Stimulated activated naive CD8-positive, alpha-beta T cell treated with anti-CD3 and anti-CD28 coated beads, Interleukin-15, Interleukin-2, amounts not matched to agents 100 ng/mL and 50 ng/mL, for 24 hours (primary cell): Measurements from ENCODE around the gene SUMF1.
A peak's percentile ranks its signal among the peaks of the same experiment; 100 is the strongest.

ENCODE experiments used
- H3K27ac Mint-ChIP-seq: one replicate; pipeline ENCODE4 v1.8.0; 2021; ENCODE audit warnings: mild to moderate bottlenecking, mixed read lengths
- H3K27me3 Mint-ChIP-seq: one replicate; pipeline ENCODE4 v1.8.0; 2021; ENCODE audit warnings: mixed read lengths
- H3K36me3 Mint-ChIP-seq: one replicate; pipeline ENCODE4 v1.8.0; 2021; ENCODE audit warnings: low read depth, mixed read lengths
- H3K4me1 Mint-ChIP-seq: one replicate; pipeline ENCODE4 v1.8.0; 2021; ENCODE audit warnings: low read depth, mixed read lengths
- H3K4me3 Mint-ChIP-seq: one replicate; pipeline ENCODE4 v1.8.0; 2021; ENCODE audit warnings: mild to moderate bottlenecking, mixed read lengths
- H3K9me3 Mint-ChIP-seq: one replicate; pipeline ENCODE4 v1.8.0; 2021; ENCODE audit warnings: mixed read lengths

The SUMF1 gene

DNA sequence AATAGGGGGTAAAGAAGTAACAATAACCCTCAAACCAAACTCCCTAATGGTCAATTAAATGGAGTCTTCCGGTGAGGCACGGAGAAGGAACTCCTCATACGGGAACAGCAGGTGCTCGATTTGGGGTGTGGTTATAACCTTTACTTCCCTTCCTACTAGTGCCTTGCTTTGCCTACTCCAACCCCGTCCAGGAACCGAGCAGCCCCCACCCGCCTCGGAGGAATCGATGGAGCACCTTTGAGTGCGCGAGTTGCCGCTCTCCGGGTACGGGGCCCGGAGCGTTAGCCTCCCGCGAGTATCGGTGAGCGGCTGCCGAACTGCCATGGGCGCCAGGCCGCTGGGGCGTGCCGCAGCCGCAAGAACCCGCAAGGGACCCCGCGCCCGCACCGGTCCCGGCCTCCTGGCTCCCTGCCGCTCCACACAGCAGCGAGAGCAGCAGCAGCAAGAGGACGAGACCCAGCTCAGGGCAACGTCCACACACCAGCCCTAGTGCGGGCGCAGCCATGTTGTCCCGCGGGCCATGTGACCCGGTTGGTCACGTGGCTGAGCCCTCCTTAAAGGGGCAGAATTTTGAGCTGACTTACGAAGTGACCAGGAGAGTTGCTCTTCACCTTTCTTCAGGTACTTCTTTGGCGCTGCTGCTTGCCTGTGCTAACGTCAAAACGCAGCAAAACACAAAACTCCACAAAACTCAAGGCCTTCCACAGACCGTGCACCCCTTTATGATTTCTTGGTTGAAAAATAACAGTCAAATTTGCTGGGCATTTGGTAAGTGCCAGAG lies at the start of gene SUMF1:
Gene SUMF1 (minus strand): TSS at position 529 of the 781 bp plus-strand sequence. CDS start 24 bp downstream, at position 505.
- Mint-ChIP-seq H3K4me3 (peak within 1 kb of the TSS; percentile 93), H3K9me3 (no peaks in the 10 kb centered on the region), H3K36me3 (peaks cover 3% of the 10 kb centered on the region), H3K4me1 (peaks cover 39% of the 10 kb centered on the region), H3K27me3 (no peaks in the 10 kb centered on the region), H3K27ac (peak within 1 kb of the TSS; percentile 92)

DNA sequence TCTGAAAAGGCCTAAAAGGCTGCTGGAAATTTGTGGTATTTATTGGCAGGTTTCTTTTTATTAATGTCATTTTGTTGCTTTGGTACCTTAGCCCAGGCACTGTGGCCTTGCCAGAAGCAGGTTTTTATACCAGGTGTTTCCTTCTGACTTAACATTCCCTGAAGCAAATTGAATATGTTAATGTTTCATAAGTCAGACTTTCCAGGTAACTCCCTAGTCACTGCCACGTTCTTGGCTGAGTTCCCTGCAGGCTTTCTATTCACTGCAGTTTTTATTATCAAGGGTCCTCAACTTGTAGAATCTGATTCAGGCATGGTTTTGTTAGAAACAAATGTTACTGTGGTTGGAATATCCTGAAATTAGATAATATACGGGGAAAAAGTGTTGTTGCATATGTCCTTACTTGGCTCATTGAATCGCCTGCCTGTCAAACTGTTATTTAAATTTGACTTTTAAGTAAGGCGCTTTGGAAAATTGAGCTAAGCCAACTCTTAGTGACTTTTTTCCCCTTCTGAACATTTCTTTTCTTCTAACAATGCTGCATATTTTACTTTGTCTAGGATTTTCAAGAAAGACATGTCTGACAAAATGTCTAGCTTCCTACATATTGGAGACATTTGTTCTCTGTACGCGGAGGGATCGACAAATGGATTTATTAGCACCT lies 49.0 kb upstream of the SUMF1 start:
- Mint-ChIP-seq H3K36me3 (peaks cover 35% of the 10 kb centered on the region), H3K27ac (peak overlapping the region; percentile 56), H3K4me3 (no peak overlapping the region), H3K27me3 (no peaks in the 10 kb centered on the region), H3K4me1 (peaks cover 61% of the 10 kb centered on the region), H3K9me3 (no peaks in the 10 kb centered on the region)

DNA sequence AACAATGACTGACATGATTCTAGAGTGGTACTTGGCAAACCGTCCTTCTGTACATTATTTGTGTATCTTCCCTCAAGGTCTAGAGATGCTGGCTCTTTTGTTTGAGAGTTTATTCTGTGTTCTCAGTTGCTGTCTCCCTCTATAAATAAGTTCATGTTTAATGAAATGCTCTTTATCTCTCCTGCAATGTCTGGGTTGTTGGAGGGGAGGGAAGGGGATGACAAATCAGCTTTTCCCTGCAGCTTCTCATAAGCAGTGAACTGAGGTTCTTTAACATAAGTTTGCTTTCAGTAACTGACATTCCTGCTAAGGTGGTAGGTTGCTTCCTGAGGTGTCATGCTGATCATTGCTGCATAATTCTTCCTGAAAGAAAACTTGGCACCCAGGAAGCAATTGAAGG lies 47.8 kb upstream of the SUMF1 start:
- Mint-ChIP-seq H3K9me3 (no peaks in the 10 kb centered on the region), H3K4me1 (peaks cover 59% of the 10 kb centered on the region), H3K36me3 (peaks cover 35% of the 10 kb centered on the region), H3K27ac (no peak overlapping the region), H3K27me3 (no peaks in the 10 kb centered on the region), H3K4me3 (no peak overlapping the region)

DNA sequence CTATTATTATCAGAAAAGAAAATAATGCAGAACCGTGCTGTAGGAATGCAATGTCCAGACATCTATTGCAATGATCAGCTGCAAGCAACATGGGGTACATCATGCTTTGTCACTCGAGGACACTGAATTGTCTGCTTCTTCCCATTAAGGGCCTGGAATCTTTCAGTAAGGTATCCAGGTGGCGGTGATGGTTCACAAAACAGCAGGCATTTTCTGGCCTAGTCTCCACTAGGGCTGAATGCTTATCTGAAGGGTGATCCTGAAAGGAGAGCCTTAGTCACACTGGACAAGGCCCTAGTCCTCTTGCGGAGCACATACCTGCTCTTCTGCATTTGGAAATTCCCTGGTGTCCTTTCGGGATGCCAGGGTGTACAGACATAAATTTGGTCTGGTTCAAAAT lies 47.3 kb upstream of the SUMF1 start:
- Mint-ChIP-seq H3K27me3 (no peaks in the 10 kb centered on the region), H3K4me3 (no peak overlapping the region), H3K36me3 (peaks cover 36% of the 10 kb centered on the region), H3K9me3 (no peaks in the 10 kb centered on the region), H3K27ac (no peak overlapping the region), H3K4me1 (peaks cover 54% of the 10 kb centered on the region)

DNA sequence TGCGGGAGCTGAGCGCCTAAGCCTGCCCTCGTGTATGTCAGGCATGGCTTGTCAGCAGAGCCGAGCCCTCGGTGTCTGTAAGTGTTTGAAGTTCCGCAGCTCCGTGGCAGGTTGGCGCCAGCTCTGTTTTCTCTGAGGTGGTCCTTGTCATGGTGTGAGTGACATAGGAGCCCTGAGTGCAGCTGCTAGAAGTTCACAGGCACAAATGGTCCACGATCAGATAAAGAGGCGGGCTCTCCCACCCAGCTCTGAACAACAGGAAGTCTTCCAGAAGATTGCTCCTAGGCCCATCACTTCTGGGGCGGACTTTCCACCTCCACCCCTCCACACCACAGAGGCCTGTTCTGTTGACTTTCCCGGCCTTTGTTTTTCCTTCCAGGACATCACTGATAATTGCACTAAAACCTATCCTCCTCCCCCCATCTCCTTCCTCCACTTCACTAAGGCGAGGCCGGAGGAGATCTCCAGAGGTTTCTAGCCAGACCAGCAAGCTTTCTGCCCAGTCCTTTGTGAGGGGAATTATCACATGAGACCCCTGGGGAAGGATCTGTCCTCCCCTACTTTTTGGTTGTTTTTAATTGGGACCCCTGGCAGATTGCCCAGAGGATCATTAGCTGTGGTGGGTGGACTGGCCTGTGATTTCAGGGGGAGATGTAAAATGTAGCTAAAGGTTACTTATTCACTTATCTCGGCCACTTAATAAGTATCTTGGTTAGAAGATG lies 46.0 kb upstream of the SUMF1 start:
- Mint-ChIP-seq H3K36me3 (peaks cover 40% of the 10 kb centered on the region), H3K4me1 (peaks cover 54% of the 10 kb centered on the region), H3K9me3 (no peaks in the 10 kb centered on the region), H3K4me3 (no peak overlapping the region), H3K27ac (no peak overlapping the region), H3K27me3 (no peaks in the 10 kb centered on the region)

DNA sequence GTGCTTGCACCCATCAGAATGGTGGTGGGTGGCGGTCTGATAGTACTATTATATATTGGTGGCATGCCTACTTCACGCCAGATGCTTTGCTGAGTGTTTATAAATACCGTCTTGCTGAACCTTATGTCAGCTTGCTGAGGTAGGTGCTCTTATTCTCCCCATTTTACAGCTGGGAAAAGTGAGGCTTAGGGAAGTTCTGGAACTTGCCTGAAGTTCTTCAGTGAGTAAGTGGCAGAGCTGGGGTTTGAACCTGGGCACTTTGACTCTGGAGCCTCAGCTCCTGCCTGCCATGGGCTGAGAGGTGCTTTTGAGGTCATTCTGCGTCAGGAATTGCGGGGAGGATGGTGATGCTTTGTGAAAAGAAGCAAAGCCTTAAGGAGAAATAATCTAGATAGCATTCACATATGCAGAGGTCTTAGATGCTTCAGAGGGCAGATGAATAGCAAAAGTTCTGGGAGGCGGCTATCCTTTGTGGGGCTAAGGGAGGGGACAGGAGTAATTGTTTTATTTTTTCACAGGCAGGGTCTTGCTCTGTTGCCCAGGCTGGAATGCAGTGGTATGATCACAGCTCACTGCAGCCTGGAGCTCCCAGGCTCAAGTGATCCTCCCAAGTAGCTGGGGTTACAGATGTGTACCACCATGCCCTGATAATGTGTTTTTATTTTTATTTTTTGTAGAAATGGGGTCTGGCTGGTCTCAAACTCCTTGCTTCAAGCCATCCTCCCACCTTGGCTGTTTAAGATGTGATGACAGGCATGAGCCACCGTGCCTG lies 44.6 kb upstream of the SUMF1 start:
- Mint-ChIP-seq H3K4me3 (no peak overlapping the region), H3K27me3 (no peaks in the 10 kb centered on the region), H3K9me3 (no peaks in the 10 kb centered on the region), H3K4me1 (peaks cover 56% of the 10 kb centered on the region), H3K36me3 (peaks cover 29% of the 10 kb centered on the region), H3K27ac (no peak overlapping the region)

DNA sequence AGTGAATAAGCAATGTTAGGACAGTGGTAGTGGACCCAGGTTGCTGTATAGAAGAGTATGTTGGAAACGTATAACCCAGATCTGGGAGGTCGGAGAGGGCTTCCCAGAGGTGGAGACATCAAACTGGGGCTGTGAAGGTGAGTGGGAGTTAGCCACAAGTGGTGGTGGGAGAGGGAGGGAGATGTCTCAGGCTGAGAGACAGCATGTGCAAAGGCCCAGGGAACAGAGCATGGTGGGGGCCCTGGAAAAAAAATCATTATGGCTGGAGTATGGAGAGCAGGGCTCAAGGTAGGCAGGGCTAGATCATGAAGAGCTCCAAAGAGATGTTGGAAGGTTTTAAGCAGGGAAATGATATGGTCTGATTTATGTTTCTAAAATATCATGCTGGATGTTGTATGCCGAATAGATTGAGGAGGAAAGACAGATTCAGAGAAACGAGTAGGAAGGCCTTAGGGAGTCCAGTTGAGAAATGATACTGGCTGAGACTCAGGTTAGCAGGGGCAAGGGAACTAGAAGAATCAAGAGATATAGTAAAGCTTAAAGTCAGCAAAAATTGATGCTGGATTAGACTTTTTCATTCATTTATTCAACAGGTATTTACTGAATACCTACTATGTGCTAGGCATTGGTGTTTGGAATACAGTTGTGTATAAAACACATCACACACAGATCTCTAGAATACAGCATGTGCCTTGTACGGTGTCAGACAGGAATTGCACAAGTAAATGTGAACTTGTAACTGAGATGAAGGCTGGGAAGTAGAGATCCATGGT lies 43.1 kb upstream of the SUMF1 start:
- peaks cover 30% of the 10 kb centered on the region for H3K36me3 Mint-ChIP-seq
- no peak overlapping the region for H3K4me3 Mint-ChIP-seq
- H3K27ac Mint-ChIP-seq: no peak overlapping the region
- H3K9me3 Mint-ChIP-seq: no peaks in the 10 kb centered on the region
- no peaks in the 10 kb centered on the region for H3K27me3 Mint-ChIP-seq
- H3K4me1 Mint-ChIP-seq: peaks cover 58% of the 10 kb centered on the region

DNA sequence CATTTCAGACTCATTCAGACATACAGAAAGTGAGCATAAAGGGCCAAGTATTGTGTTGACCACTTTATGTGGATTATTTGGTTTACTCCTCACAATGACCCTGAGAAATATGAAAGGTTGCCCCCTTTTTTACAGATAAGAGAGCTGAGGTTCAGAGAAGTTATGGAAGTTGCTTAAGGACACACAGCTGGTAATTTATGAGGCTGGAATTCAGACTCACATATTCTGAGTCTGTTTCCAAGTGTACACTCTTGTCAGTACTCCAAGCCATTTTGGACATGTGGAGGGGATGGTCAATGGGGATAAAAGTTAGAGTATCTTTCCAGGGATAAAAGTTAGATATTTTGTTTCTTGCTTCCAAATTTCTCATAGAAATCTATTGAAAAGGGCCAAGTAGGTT lies 42.0 kb upstream of the SUMF1 start:
- Mint-ChIP-seq H3K9me3 (no peaks in the 10 kb centered on the region), H3K4me1 (peaks cover 64% of the 10 kb centered on the region), H3K36me3 (peaks cover 30% of the 10 kb centered on the region), H3K4me3 (no peak overlapping the region), H3K27me3 (no peaks in the 10 kb centered on the region), H3K27ac (peak overlapping the region; percentile 29)

DNA sequence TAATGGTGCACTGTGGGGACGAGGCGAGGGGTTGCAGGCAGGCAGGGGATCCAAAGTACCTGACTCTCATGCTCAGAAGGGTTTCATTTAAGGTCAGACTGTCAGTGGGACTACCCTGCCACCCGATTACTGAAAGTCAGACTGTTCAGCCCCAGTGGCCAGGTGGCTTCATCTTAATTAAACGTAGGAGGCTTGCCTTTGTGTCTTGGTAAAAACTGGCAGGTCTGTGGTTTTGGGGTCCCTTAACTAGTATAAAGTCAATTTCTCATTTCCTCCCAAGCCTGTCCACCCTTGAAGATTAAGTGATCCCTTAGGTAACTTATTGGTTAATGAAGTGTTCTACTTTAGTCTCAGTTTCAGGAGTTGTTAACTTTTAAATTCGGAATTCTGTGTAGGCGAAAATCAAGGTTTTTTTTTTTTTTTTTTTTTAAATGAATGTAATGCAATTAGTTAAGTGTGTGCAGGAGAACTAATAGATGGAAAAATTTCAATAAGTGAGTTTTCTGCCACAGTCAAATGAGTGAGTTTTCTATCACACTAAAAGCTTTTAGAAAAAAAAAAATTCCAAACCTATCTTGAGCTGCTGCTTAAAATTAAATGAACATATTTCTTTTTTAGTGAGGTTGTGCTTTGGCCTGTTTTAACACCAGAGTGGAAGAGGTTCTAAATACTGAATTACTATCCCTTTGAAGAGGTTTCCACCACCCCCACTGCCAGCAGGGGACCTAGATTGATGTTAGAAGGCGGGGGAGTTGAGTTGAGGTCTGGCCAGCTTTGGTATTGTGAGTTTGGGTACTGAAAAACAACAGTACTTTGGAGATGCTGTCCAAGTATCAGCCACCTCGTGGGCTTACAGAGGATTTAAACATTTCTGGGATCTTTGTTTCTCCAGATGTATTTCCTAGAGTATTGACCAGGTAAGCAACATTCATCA lies 41.2 kb upstream of the SUMF1 start:
- peaks cover 72% of the 10 kb centered on the region for H3K4me1 Mint-ChIP-seq
- no peak overlapping the region for H3K4me3 Mint-ChIP-seq
- H3K9me3 Mint-ChIP-seq: no peaks in the 10 kb centered on the region
- H3K27me3 Mint-ChIP-seq: no peaks in the 10 kb centered on the region
- peaks cover 30% of the 10 kb centered on the region for H3K36me3 Mint-ChIP-seq
- H3K27ac Mint-ChIP-seq: peak overlapping the region; percentile 29

DNA sequence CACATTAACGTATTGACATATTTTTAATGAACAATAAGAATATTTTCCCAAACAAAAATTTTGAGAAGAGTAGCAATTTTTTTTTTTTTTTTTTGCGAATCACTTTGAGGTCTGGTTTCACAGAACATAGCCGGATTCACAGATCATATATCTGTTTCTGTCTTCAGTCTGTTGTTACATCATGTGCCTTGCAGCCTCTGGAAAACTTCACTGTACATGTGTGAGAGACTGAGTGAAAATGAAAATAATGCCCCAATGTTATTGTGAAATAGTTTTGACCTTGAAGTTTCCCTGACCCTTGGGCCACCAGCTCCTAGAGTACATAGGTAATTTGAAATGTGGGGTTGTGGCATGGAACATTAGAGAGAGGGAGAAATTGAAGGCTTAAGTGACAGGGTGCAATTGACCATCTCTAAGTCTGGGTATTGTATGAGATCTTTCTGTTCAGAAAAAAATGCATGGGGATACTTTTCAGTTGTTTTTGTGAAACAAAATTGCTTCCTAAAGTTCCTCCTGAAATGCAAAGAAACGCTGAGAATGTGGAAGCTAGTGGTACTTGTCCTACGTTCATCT lies 40.0 kb upstream of the SUMF1 start:
- peak overlapping the region; percentile 12 for H3K4me3 Mint-ChIP-seq

DNA sequence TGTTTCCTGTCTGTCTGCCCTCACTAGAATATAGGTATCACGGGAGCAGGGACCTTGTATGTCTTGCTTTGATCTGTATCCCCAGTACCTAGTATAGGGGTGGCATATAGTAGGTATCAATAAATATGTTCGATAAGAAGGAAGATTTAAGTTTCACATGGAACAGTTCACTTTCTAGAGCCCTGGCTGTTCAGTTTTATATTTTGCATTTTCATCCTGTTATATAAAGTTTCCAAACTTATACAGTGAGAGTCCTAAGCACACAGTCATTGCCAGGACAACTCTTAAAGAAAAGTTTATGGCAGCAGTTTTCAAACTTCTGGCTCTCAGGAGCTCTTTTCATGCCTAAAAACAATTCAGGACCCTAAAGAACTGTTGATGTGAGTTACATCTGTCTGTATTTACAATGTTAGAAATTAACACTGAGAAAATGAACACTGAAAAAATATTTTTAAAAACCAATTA lies 39.5 kb upstream of the SUMF1 start:
- Mint-ChIP-seq H3K36me3 (peaks cover 35% of the 10 kb centered on the region), H3K4me1 (peaks cover 76% of the 10 kb centered on the region), H3K27ac (peak overlapping the region; percentile 66), H3K4me3 (no peak overlapping the region), H3K27me3 (no peaks in the 10 kb centered on the region), H3K9me3 (no peaks in the 10 kb centered on the region)

More for the DNA sequence above, 40.0 kb upstream of the SUMF1 start:
- no peaks in the 10 kb centered on the region for H3K27me3 Mint-ChIP-seq
- peaks cover 31% of the 10 kb centered on the region for H3K36me3 Mint-ChIP-seq
- peak overlapping the region; percentile 24 for H3K27ac Mint-ChIP-seq
- H3K4me1 Mint-ChIP-seq: peaks cover 75% of the 10 kb centered on the region
- H3K9me3 Mint-ChIP-seq: no peaks in the 10 kb centered on the region

DNA sequence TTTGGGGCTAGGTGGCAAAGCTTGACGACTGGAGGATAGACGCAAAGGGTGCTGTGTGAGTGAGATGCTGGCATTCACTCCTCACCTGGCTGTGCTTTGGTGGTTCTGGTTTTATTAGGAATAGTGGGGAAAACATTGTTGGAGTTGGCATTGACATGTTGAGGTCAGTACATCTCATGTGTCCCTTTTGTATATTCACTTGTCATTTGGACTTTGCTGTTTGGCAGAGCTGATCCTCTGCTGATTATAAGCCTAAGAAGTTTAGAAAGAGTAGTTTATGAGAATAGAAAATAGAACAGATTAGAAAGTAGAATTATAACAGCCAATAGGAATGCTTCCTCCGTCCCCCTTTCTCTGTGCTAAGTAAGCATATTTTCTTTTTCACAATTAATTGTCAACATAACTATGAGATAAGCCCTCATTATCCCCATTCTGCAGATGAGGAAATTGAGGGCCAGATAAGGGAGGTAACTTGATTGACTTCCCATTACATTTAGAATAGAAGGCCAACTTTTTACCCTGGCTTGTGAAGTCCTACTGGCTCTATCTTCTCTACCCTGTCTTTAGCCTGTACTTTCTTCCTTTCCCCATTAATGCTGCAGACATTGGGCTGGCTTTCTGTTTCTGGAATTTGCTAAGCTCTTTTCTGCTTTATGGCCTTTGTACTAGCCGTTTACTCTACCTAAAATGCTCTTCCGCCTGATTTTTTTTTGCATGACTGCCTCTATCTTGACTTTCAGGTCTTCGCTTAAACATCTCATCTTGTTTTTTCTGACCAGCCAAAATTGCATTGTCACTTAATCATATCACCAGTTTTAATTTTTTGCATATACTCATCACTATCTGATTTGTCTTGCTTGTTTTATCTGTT lies 38.9 kb upstream of the SUMF1 start:
- no peaks in the 10 kb centered on the region for H3K9me3 Mint-ChIP-seq
- no peaks in the 10 kb centered on the region for H3K27me3 Mint-ChIP-seq
- H3K36me3 Mint-ChIP-seq: peaks cover 40% of the 10 kb centered on the region
- peaks cover 75% of the 10 kb centered on the region for H3K4me1 Mint-ChIP-seq
- H3K4me3 Mint-ChIP-seq: peak overlapping the region; percentile 86
- peak overlapping the region; percentile 66 for H3K27ac Mint-ChIP-seq
